CD4-positive, alpha-beta T cell treated with Interleukin-17A for 4 hours (primary cell): ENCODE data around the gene TECTB.

Experiments
- DNase-seq: peaks from one replicate; pipeline ENCODE4 v3.0.0-alpha.2; 2020; ENCODE audit warnings: mixed read lengths

TECTB gene

DNA sequence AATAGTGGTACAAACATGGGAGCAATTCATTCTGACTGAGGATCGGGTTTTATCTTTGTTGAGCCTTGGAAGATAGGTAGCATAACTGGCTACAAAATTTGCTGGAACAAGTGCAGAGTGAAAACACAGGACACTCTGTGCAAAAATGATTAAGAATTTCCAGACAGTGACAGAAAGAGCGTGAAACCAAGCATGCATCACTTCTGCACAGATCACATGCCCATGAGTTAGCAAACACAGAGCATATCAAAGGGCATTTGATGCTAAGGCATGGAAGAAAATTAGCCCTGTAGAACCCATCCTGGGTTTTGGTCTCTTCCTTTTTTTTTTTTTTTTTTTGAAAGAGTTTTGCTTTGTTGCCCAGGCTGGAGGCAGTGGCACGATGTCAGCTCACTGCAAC, 28.3 kb downstream of the TECTB start:
- DNase-seq, result no peak

DNA sequence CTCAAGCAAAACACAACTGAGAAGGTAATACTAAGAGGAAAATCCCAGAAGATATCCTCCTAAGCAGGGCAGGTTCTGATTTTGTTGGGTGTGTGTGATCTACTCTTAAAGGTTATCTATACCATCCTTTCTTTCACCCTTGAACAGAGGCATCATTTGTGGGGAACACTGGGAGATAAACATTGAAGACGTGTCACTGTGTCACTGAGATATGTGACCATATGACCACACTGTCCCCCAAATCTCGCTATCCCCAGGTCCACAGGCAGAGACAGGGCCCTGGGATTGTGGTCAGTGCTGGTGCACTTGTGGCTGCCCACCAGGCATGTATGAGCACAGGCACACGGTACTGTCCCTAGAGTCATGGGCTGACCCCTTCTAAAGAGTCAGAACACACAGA, 30.0 kb downstream of the TECTB start:
- DNase-seq, result no peak

DNA sequence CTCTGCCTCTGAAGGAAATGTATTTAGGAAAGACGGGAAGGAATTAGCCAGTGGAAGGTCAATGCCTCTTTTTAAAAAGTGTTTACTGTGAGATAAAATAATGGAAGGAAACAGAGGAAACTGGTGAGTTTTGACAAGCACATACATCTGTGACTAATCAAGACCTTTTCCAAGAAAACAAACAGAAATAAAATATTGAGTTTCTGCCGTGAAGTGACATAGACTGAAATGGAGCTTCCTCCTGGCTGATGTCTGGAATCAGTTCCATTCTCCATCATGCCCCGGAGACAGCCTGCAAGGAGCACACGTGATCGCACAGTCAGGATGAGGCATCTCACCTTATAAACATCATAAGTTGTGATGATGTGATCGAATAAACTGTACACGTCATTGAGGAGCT, 30.7 kb downstream of the TECTB start:
- no peak for DNase-seq

DNA sequence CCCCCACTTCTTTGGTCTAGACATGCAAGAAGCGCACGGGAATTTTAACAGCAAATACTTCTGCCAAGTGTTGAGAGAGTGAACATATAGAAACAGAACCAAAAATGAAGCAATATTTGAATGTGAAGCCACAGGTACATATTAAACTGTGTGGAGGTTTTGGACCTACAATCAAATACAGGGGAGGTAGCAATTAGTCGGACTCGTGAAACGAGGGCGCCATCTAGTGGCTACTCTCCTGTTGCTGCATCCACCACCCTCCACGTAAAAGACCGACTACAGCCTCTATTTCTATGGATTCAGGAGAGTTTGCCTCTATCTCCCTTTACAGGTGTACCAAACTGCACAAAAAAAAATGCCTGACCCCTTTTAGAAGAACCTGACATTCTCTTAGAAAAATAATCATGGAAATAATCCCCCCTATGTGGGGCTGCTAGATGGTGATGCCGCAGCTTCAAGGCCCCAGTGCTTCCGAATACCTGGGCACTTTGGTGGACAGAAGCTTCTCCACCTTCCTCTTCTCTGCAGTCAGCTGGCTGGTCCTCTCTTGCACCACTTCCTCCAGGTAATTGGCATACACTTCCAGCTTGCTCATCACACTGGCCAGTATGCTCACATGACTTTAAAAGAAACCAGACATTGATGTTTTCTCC, 31.7 kb downstream of the TECTB start:
- DNase-seq, result peak; percentile 82

DNA sequence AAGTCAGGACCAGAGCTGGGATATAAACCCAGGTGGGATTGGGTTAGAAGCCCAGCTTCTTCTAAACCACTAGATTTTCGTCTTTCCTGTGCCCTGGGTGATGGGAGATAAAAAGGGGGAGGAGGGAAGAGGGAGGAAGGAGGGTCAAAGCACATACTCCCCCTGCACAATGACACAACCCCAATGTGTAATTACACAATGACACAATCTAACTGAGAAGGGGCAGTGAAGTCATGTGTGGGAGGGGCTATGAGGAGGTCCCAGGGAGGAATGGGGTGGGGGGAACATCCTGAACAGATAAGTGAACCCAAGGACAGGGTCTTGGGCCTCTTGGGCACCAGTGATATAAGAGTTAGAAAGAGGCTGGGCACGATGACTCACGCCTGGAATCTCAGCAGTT, 44.5 kb downstream of the TECTB start:
- no peak for DNase-seq

DNA sequence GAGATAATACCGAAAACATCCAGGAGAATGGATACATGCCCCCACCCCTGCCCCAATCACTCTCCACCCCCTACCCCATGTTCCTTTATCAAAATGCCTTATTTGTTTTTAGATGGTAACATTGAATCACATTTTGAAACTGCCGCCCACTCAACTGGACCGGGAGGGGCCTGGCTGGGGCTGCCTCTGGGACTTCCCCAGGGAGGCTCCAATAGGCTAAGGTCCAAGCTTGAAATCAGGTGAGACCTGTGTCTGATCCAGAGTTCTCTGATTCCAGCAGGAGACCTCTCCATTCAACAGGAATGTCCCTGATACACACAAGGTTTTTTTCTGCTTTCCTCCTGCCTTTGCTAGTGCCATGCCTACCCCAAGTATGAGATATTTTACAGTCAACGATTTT, 47.0 kb downstream of the TECTB start:
- DNase-seq, result no peak

DNA sequence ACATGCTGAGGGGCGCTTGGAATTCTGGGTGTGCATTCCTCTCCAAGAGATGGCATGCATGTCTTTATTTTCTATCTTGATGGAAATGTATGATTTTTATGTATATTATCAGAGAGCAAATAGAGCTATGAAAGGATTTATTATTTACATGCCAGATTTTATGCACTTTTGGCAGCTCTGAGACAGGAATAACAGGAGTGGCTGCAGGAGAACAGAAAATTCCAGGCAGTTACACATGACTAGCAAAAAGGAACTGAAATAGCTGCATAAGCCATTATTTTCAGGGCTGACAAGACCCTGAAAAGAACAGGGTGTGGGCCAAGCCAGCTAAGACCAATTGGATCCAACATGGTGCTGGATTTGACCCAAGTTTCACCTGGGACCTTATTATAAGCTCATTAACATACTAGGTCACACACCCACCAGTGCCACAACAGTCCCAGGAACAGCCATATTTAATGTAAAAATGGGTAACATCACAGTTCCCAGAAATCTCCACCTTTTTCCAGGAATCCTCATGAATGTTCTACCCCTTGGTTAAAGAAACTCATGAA, 47.5 kb downstream of the TECTB start:
- DNase-seq, result no peak

DNA sequence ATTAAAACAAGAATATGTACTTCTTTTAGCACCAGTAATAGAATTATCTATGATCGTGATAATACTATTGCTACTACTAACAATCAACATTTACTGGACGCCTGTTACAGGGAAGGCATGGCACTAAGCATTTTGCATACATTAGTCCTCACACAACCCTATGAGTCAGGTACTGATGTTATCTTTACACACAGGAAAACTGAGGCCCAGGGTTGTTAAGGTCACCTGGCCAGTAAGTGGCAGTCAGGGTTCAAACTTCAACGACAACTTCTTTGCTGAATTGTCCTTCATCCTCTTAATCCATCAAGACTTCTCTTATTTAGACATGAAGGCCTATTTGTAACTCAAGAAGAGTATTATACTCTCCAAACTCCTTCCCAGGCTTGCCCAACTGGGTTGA, 48.8 kb downstream of the TECTB start:
- DNase-seq, result no peak

DNA sequence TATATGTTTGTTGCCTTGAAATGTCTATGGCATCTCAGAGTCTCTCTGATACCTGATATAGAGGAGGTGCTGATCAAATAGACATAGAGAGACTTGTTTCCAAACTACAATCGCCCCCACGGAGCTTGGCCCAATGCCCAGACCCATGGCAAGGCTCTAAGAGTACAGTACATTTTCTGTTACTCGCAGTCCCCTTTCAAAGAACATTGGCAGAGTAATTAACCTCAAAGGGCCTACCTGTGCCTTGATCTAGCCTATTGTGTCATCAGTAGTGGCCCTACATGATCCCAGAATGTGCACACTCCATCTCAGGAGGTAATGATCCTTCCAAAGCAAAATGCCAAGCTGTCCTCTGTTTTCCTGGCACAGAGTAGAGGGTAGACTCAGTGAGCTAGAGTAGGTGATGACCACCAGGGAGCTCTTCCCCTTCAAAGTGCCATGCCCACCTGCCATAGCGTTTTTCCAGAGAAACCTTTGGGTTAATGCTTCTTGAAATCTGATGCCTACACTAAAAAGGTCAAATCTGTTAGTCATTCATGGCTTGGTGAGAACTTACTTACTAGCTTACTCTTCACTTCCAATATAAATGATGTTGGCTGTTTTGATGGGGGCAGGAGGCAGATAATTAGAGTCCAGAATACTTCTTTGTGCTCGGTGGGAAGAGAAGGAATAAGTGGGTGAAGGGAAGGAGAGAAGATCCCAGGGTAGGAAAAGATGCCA, 49.5 kb downstream of the TECTB start:
- DNase-seq, result no peak

DNA sequence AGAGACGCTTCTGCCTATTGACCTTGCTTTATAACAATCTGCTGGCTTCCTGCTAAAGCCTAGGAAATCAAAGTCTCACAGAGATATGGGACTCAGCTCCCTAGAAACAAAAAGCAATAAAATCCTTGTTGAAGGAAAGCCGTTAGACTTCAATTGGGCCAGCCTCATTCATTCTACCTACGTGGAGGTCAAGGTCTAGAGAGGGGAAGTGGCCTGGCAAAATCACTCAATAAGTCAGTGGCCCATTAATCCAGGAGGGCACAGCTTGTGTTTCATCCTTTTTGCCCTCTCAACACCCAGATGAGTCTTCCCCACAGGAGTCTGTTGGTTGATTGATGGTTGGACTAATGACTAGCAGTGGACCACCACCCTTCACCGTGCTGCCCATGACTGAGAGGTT, 50.3 kb downstream of the TECTB start:
- DNase-seq, result no peak

DNA sequence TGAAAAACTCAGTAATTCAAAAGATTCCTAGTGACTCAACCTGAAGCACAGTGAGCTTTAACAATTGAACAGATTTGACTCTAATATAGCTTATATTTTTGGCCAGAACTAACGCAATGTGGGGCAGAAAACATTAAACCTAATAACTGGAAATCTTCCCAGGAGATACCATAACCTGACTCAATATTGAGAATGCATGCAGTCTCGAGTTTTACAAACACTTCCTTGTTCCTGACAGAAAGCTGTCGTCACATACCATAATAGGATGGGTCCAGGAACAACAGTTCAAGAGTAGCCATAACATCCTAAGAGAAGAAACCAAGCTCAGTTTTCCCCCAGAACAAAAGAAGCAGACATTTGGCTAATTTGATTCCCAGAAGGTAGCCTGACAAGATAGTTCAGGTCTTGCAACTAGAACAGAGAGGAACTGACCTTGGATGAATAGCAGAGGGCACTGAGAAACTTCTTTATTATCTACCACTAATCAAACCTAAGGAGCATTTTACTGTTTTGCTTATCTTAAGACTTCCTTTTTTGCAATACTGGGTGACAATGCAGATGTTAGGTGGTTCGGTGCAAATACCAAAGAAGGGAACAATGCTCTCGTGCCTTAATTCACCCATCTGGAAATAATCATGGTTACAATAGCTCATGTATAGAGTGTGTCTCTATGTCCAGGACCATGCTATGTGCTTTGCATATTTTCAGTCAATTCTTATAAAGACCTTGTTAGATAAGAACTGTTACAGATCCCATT, 52.1 kb downstream of the TECTB start:
- DNase-seq, result no peak

DNA sequence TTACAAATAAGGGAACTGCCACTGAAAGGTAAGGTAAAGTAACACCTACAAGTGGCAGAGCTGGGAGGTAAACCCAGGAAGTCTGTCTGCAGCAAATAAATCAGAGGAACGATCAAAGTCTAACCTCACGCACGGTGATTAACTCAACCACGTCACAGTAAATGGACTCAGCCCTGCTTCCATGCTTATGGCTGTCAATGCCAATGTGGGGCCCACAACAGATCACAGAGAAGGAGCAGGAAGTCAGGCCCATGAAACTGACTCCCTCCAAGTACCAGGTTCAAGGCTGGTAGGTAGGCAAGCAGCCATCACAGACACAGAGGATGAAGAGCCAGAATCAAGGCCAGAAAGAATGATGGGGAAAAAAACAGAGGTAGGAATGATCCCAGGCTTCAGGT, 52.7 kb downstream of the TECTB start:
- no peak for DNase-seq

DNA sequence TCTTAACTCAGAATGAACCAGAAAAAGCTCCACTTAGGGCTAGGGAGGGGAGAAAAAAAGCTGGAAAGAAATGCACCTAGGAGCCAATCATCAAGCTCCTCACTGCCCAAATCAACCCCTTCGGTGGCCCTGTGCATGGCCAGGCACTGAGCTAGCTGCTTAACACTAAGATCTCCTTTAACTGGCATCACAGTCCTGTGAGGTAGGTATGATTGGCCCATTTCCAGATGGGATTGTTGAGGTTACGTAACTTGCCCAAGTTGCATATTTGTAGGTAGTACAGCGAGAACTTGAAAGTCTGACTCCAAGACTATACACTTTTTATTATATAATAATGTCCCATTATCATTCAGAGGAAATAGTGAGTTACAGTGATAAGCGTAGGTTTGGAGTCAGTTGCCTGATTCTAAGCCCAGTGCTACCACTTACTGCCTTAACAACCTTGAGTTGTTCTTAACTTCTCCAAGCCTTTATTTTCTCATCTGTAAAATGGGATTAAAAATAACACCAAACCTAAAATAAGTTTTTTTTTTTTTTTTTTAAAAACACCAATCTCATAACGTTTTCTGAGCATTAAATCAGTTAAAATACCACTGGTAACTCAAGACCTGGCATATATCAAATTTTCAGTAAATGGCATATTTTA, 53.5 kb downstream of the TECTB start:
- no peak for DNase-seq

DNA sequence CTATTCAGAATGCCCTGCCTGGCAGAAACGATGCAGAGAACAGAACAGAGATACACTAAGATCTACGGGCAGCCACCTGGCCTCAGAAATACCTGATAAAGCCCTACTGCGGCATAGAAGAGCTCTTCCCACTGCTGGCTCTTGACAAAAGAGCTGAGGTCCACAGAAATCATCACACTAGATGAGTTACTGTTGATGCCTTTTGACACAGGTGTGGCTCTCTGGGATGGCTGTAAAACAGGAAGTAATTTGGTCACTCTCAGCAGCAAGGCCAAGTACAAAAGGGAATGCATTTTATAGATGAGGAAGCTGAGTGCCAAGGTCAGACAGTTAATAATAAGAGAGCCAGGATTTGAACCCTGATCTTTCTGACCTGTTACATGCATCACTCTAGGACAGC, 55.8 kb downstream of the TECTB start:
- DNase-seq, result no peak

DNA sequence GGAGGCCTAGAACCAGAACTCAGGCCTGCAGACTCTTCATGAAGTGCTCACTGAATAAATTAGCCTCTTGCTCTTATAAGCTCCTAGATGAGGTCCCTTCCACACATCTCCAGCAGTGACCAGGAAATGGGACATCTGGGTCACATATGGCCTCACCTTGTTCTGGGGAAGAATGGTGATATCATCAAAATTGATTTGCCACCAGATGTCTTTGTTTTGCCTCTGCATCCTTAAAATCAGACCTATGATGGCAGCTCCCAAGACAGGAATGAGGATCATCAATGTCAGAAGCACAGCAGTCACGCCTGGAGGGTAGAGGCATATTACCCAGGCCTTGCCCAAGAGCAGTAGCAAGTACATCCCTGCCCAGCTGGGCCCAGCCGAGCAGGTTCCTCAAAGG, 57.4 kb downstream of the TECTB start:
- DNase-seq, result no peak

DNA sequence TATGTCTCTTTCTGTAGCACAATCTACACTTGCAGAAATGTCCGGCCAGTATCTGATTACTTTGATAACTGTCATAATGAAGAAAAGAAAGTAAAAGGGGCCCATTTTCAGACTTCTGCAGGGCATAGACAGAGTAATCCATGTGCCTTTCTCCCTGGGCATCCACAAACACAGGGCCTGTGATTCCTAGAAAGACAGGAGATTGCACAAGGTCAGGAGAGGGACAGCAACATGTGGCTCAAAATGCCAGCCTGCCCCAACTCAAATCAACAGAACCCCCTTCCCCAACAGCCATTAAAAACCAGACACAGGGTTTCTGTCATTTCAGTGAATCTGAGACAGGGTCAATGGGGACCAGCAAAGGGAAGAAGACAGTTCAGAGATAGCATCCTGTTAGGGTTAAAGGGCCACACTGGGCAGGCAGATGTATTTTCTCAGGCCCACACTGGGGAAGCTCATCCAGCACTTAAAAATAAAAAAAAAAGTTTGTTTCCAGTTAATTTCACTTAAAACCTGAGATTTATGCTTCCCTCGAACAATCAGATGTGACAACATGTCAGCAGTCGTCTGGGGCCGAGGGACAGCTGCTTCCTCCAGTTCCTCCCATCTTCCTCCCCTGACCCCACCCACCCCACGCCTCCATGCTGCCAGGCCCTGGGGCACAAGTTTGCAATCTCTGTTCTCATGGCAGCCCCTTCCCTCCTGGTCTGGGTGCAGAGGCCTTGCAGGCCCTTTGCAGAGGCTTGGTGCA, 60.0 kb downstream of the TECTB start:
- DNase-seq, result no peak

DNA sequence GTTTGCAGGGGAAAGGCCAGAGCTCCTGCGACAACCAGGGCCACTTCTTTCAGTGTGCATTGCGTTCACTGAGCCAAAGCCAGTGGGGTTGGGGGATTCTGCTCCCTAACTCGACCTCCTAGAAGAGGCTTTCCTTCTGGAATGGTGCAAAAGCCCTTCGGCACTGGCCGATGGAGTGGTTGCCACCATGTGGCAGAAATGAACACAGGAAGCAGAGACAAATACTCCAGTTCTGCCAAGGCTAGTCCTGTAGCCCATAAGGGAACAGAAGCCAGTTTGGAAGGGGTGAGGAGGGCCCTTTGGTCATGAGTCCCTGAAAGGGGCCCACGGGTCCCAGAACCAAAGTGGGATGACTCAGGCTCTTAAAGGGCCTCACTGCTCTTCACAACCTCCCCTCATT, 61.1 kb downstream of the TECTB start:
- no peak for DNase-seq

DNA sequence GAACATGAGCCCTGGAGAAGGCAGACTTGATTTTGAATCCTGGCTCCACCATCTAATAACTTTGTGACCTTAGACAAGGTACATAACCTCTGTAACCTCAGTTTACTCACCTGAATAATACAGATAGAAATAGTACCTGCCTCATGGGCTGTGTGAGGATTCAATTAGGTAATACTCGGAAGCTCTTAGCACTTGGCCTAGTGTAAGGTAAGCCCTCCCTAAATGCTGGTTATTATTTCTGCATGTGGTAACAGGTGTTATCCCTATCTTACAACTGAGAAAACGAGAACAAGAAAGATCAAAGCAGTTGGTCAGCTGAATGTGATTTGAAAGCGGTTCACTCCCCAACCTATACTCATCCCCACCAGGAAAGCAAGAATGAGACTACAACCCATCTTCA, 62.0 kb downstream of the TECTB start:
- DNase-seq, result no peak

DNA sequence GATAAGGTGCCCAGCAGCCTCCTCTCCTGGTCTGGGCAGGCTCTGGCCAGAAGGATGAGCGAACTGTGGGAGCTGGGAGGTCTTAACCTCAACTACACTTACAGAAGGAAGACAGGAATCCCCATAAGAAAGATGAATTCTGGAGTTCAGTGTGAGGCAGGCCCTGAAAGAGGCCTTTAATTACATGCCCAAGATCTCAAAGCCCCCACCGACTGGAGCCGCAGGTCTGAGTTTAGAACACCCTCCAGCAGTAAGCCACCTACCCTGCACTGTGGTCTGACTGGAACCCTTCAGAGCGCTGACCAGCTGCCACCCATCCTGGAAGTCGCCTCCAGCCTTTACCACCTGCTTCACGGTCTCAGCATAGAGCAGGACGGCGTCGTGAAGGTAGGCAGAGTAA, 62.5 kb downstream of the TECTB start:
- no peak for DNase-seq

DNA sequence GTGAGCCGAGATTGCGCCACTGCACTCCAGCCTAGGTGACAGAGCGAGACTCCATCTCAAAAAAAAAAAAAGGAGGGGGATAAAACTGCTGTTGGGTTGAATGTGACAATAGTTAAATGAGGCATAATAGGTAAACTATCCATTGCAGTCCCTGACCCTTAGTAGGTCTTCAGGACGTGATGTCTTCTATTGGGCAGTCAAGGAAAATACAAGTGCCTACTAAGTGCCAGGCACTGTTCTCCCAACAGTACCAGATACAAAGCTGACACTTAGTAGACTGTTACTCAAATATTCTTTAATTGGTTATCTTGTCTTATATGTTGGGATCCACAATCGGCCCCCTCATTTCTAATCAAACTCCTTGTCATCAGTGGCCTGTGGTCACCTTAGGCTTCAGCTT, 63.6 kb downstream of the TECTB start:
- DNase-seq, result no peak

DNA sequence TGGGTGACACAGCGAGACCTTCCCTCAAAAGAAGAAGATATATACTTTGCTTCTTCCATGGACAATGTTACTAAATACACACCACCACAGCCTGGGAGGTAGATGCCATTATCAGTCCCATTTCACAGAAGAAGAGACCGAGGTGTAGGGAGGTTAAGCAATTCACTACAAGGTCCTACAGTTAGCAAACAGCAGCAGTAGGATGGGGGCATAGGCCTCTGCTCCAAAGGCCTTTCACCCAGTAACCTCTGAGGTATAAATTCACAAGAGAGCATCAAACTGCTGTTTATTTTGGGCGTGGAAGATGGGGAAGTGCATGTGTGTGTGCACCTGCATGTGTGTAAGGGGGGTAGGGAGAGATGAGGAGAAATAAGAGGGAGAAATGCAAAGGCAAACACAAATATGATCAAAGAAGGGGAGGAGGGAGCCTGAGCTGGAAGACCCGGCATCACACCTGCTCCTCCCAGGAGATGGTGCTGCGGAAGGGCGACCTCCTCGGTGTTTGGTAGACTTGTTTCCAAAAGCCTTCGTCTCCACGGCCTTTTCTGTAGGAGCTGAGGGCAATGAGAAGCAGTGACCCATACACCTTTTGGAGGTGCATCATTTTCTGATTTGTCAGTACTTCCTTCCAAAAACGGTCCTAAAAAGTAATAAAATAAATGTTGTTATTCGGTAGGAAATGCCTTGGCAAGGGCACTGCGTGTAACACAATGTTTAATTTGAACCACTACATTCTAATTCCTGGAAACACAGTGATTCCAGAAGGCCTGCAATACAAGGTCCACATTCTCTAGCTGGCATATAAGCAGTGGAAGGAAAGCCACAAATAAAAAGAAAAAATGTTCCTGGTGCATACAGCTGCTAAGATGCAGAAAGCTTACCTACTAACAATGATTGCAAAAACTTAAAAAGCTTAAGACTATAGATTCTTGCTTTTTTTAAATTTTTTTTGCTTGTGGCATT, 64.8 kb downstream of the TECTB start:
- no peak for DNase-seq
